Chondrocyte (in vitro differentiated cells): Measurements from ENCODE around the gene ALPL. TPM values are rescaled to one million over a fixed set of nuclear protein-coding genes. Genes with fewer than 3 reads are reported as not detected.
A peak's percentile ranks its signal among the peaks of the same experiment; 100 is the strongest.
"Not testable (repeated sequence)": the region's sequence is repeated elsewhere in the genome, so short reads cannot be mapped to it uniquely, and the experiment has no call there.

Experiments used
- DNase-seq: peaks from one replicate; pipeline ENCODE4 v3.0.0; 2021; ENCODE audit warnings: mixed read lengths, low spot score
- H3K27ac Mint-ChIP-seq: one replicate; pipeline ENCODE4 v1.8.0; 2021; ENCODE audit warnings: mild to moderate bottlenecking, moderate library complexity, mixed read lengths; ENCODE audit not compliant: unreplicated experiment
- H3K27me3 Mint-ChIP-seq: 2 replicates; pipeline ENCODE4 v1.8.0; 2021; ENCODE audit warnings: low read depth, mixed read lengths
- H3K36me3 Mint-ChIP-seq: 2 replicates; pipeline ENCODE4 v1.8.0; 2021; ENCODE audit warnings: low read depth, mixed read lengths
- H3K4me1 Mint-ChIP-seq: 2 replicates; pipeline ENCODE4 v1.8.0; 2021; ENCODE audit warnings: low read depth, mild to moderate bottlenecking, mixed read lengths
- H3K4me3 Mint-ChIP-seq: one replicate; pipeline ENCODE4 v1.8.0; 2021; ENCODE audit warnings: mild to moderate bottlenecking, moderate library complexity, mixed read lengths; ENCODE audit not compliant: unreplicated experiment
- H3K9me3 Mint-ChIP-seq: 2 replicates; pipeline ENCODE4 v1.8.0; 2021; ENCODE audit warnings: low read depth, mixed read lengths
- long read RNA-seq: library from polyadenylated mRNA; stranded (forward); transcript quantifications from one replicate; pipeline ENCODE4 v2.0.0, GENCODE V29; 2021
- total RNA-seq: library from RNA; stranded (reverse); gene quantifications from 3 replicates; pipeline ENCODE4 v1.2.1, GENCODE V29; 2021
- TF ChIP-seq, protein P1 (sequence below): fragments of 200-600 bp; sonication (generic); IDR thresholded peaks from 2 replicates; pipeline ENCODE4 v1.5.0; 2021; ENCODE audit warnings: antibody characterized with exemption, mild to moderate bottlenecking, moderate library complexity

Gene ALPL
- 17.6 to 37.0 TPM (median 19.2 TPM) in 3 replicates for total RNA-seq
- long read RNA-seq, transcript ALPL-204 (12 exons, 2,589 nt): major isoform, 31 of 43 reads
- long read RNA-seq, transcript ALPL-207 (11 exons, 2,131 nt): minor isoform, 5 of 43 reads
- long read RNA-seq, partial matches to known transcripts: 4 of 43 reads
- long read RNA-seq, other reads (novel, unspliced or antisense): 3 of 43 reads

DNA sequence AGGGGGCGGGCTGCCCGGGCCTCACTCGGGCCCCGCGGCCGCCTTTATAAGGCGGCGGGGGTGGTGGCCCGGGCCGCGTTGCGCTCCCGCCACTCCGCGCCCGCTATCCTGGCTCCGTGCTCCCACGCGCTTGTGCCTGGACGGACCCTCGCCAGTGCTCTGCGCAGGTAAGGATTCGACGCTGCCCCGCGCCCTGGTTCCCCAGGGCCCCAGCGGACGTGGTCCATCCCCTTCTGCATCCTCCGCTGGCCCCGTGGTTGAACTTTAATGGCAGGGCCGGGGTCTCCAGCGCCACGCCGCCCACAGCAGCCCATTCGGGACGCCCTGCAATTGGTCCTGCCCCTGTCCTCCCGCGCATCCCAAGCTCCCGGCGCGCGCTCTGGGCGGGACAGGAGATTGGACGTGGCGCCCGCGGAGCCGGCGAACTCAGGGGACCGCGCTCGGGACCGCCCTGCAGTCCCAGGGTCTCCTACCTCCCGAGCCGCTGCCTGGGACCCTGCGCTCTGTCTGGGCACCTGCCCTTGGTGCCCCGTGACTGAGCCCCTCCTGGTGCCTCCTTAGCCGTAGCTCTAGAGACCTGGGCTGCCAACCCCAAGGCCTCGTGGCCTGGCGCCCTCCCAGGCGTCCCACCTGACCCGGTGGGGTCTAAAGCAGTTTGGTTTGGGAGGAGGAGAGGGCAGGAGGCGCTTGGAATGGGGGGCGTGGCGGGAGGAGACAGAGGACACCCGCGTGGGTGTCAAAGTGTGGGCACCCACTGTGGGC lies at the start of gene ALPL:
TSS of gene ALPL (plus strand) at position 73 of the 762 bp plus-strand sequence. CDS start 44,659 bp downstream, outside the sequence.
- peaks cover 7% of the 10 kb centered on the region for H3K27me3 Mint-ChIP-seq
- peaks cover 33% of the 10 kb centered on the region for H3K4me1 Mint-ChIP-seq
- peak within 1 kb of the TSS; percentile 73 for H3K27ac Mint-ChIP-seq
- DNase-seq: no peak
- no peaks in the 10 kb centered on the region for H3K9me3 Mint-ChIP-seq
- H3K36me3 Mint-ChIP-seq: no peaks in the 10 kb centered on the region
- H3K4me3 Mint-ChIP-seq: peak within 1 kb of the TSS; percentile 74
- TF ChIP-seq, protein P1, sequence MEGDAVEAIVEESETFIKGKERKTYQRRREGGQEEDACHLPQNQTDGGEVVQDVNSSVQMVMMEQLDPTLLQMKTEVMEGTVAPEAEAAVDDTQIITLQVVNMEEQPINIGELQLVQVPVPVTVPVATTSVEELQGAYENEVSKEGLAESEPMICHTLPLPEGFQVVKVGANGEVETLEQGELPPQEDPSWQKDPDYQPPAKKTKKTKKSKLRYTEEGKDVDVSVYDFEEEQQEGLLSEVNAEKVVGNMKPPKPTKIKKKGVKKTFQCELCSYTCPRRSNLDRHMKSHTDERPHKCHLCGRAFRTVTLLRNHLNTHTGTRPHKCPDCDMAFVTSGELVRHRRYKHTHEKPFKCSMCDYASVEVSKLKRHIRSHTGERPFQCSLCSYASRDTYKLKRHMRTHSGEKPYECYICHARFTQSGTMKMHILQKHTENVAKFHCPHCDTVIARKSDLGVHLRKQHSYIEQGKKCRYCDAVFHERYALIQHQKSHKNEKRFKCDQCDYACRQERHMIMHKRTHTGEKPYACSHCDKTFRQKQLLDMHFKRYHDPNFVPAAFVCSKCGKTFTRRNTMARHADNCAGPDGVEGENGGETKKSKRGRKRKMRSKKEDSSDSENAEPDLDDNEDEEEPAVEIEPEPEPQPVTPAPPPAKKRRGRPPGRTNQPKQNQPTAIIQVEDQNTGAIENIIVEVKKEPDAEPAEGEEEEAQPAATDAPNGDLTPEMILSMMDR: no peak

DNA sequence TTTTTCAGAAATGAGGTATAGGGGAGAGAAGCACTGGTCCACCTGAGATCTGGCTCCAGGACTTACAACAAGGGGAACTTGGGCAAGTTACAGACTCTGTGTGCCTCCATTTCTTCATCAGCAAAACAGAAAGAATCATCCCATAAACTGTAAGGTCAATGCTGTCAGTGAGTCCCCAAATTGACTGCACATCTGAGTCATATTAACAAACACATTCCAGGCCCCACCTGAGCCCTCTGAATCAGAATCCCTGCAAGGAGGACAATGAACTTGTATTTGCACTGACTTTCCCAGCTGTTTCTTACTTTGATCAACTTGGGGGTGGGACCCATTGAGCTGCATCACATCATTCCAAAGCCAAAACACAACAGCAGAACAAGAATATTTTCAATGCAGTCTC lies 44.1 kb upstream of the ALPL start:
- H3K27me3 Mint-ChIP-seq, H3K4me3 Mint-ChIP-seq, H3K9me3 Mint-ChIP-seq, H3K4me1 Mint-ChIP-seq, DNase-seq, H3K27ac Mint-ChIP-seq: not testable (repeated sequence)
- peaks cover 13% of the 10 kb centered on the region for H3K36me3 Mint-ChIP-seq

DNA sequence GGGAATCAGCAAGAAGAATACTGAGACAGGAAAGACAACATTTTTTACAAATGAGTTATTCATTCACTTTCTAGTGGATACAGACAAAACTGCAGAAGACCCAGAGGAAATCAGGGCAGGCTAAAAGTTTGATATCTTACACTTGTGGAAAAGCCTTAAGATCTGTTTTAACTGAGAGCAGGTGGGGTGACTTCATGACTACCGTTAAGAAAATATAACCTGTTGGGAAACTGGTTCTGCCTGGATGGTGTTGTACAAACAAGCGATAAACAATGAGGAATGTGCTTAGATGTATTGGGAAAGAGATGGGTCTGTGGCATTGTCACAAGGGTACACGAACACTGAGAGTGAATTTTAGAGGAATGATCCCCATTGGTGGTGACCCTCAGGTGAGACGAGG lies 41.3 kb upstream of the ALPL start:
- H3K27me3 Mint-ChIP-seq, DNase-seq, H3K4me1 Mint-ChIP-seq, H3K9me3 Mint-ChIP-seq, H3K27ac Mint-ChIP-seq, H3K4me3 Mint-ChIP-seq: not testable (repeated sequence)
- H3K36me3 Mint-ChIP-seq: peaks cover 19% of the 10 kb centered on the region

DNA sequence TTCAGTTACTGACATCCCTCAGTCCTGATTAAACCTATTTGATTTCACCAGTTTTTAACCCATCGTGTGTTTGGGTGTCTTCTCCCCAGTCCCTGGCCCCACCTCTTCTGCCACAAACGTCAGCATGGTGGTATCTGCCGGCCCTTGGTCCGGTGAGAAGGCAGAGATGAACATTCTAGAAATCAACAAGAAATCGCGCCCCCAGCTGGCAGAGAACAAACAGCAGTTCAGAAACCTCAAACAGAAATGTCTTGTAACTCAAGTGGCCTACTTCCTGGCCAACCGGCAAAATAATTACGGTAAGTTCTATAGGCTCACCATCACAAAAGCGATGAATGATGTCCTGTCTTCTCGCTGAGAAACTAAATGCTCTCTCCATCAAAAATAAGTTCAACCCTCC lies 40.6 kb upstream of the ALPL start:
- Mint-ChIP-seq H3K27me3 (no peaks in the 10 kb centered on the region), H3K4me3 (no peak overlapping the region), H3K9me3 (no peaks in the 10 kb centered on the region), H3K36me3 (peaks cover 22% of the 10 kb centered on the region), H3K4me1 (no peaks in the 10 kb centered on the region), H3K27ac (no peak overlapping the region)
- TF ChIP-seq, protein P1: peak; percentile 72
- no peak for DNase-seq

DNA sequence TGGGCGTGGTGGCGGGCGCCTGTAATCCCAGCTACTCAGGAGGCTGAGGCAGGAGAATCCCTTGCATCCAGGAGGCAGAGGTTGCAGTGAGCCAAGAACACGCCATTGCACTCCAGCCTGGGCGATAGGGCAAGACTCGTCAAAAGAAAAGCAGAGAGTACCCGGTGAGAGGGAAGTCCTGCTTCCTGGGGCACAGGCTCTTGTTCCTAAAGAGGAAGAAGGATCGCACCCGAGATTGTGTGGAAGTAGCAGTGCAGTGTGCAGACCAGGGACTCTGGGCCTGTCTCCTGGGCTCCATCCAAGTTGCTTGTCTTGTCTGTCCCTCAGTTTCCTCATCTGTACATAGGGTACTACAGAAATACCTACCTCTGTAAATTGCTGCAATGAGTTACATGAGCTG lies 39.6 kb upstream of the ALPL start:
- peaks cover 24% of the 10 kb centered on the region for H3K36me3 Mint-ChIP-seq
- TF ChIP-seq, protein P1: no peak
- no peaks in the 10 kb centered on the region for H3K9me3 Mint-ChIP-seq
- H3K27ac Mint-ChIP-seq: no peak overlapping the region
- no peak overlapping the region for H3K4me3 Mint-ChIP-seq
- no peak for DNase-seq
- no peaks in the 10 kb centered on the region for H3K27me3 Mint-ChIP-seq
- no peaks in the 10 kb centered on the region for H3K4me1 Mint-ChIP-seq

DNA sequence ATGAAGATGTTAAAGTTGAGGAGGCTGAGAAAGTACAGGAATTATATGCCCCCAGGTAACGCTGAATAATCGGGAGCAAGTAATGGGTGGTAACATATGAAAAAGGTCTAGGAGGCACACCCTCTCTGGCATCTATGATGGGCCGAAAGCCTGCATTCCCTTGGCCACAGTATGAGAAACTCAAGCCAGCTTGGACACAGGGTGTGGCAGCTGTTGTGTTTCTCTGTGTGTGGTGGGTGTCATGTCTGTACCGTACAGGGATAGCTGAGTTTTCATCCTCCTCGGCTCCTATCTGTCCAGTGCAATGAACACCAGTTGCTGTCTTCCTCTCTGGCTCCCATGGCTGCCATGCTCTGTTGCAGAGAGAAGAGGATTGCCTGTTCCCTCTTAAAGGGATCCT lies 36.4 kb upstream of the ALPL start:
- Mint-ChIP-seq H3K27ac (no peak overlapping the region), H3K9me3 (no peaks in the 10 kb centered on the region), H3K27me3 (no peaks in the 10 kb centered on the region), H3K4me3 (no peak overlapping the region), H3K36me3 (peaks cover 36% of the 10 kb centered on the region), H3K4me1 (no peaks in the 10 kb centered on the region)
- TF ChIP-seq, protein P1: no peak
- no peak for DNase-seq
